Caco-2 (cell line): ENCODE results near the gene PLEKHA8. TPM values are rescaled to one million over a fixed set of nuclear protein-coding genes. Genes with fewer than 3 reads are reported as not detected.

Source experiments
- BruUV-seq: library from RNA; stranded (reverse); fragments of 400-500 nt; replicated peaks from 2 replicates; lab custom pipeline; 2021; lab: Mats Ljungman, UMichigan
- CTCF ChIA-PET: fragments of 300-600 bp; sonication (Branson Sonifier 250); formaldehyde crosslinking; loops from one replicate; lab custom pipeline; 2022; ENCODE audit warnings: antibody characterized with exemption; lab: Charles Lee
- POLR2A ChIA-PET: fragments of 300-600 bp; sonication (Branson Sonifier 250); formaldehyde crosslinking; loops from one replicate; lab custom pipeline; 2022; ENCODE audit warnings: antibody characterized with exemption; lab: Charles Lee
- DNase-seq, 2 experiments: peaks; one replicate each; pipeline versions ENCODE4 v3.0.0 to v3.0.0-alpha.2; 2020 to 2022
- H3K27me3 ChIP-seq: replicated peaks from 2 replicates; pipeline ENCODE4 v1.6.0; 2011; ENCODE audit warnings: low read length; ENCODE audit not compliant: control insufficient read depth, insufficient read depth
- H3K36me3 ChIP-seq: 2 replicates; pipeline ENCODE4 v1.5.1; 2011; ENCODE audit warnings: low read length; ENCODE audit not compliant: control insufficient read depth, insufficient read depth
- H3K4me1 ChIP-seq: fragments of 250-450 bp; sonication (Bioruptor Pico); 2 replicates; pipeline ENCODE4 v1.5.1; 2020; ENCODE audit warnings: mild to moderate bottlenecking
- H3K4me3 ChIP-seq: 2 replicates; pipeline ENCODE4 v1.5.1; 2011; ENCODE audit warnings: low read depth, mild to moderate bottlenecking, control low read depth, low read length
- H3K9me3 ChIP-seq: fragments of 250-450 bp; sonication (Bioruptor Pico); 2 replicates; pipeline ENCODE4 v1.5.1; 2020; ENCODE audit warnings: mild to moderate bottlenecking, moderate library complexity
- H3K27ac Mint-ChIP-seq: one replicate; pipeline ENCODE4 v1.8.0; 2022; ENCODE audit warnings: mixed read lengths; ENCODE audit not compliant: unreplicated experiment
- H3K27me3 Mint-ChIP-seq: one replicate; pipeline ENCODE4 v1.8.0; 2022; ENCODE audit warnings: mixed read lengths; ENCODE audit not compliant: insufficient read depth, unreplicated experiment
- H3K36me3 Mint-ChIP-seq: one replicate; pipeline ENCODE4 v1.8.0; 2022; ENCODE audit warnings: mild to moderate bottlenecking, mixed read lengths; ENCODE audit not compliant: insufficient read depth, unreplicated experiment
- H3K4me1 Mint-ChIP-seq: one replicate; pipeline ENCODE4 v1.8.0; 2022; ENCODE audit warnings: low read depth, mixed read lengths; ENCODE audit not compliant: unreplicated experiment
- H3K4me3 Mint-ChIP-seq: one replicate; pipeline ENCODE4 v1.8.0; 2022; ENCODE audit warnings: mild to moderate bottlenecking, moderate library complexity, mixed read lengths; ENCODE audit not compliant: unreplicated experiment
- H3K9me3 Mint-ChIP-seq: one replicate; pipeline ENCODE4 v1.8.0; 2022; ENCODE audit warnings: mixed read lengths; ENCODE audit not compliant: unreplicated experiment
- CTCF ChIP-seq, 2 experiments: fragments of 200-600 bp in 1 of 2; IDR thresholded peaks; 1 replicate in 1 of 2; 2 replicates in 1 of 2; pipeline versions ENCODE4 v1.5.1 to v1.8.0; 2011 to 2022; ENCODE audit warnings: antibody characterized with exemption in 1 of 2, control low read depth in 1 of 2, inconsistent platforms in 1 of 2, low read depth in 1 of 2, low read length in 1 of 2, mild to moderate bottlenecking in 1 of 2, moderate library complexity in 1 of 2; ENCODE audit not compliant: insufficient read depth in 1 of 2, severe bottlenecking in 1 of 2, unreplicated experiment in 1 of 2
- intact Hi-C: fragments of 100-400 bp; cut with micrococcal nuclease; formaldehyde crosslinking; loops from one replicate; pipeline ENCODE4 v1.10.0; 2022; ENCODE audit not compliant: unreplicated experiment
- total RNA-seq: library from RNA; stranded (reverse); gene quantifications from 2 replicates; pipeline ENCODE4 v1.2.3, GENCODE V29; 2022

PLEKHA8 gene
- total RNA-seq, 1 experiment from 2014 or later = 32.5 TPM

GRCh38 chr7:30034501-30034900, 6.3 kb downstream of the PLEKHA8 start:
- Histone ChIP-seq H3K36me3 (no peaks in the 10 kb centered on the region), H3K4me1 (peaks cover under 1% of the 10 kb centered on the region; the same call in 1 of the 2 replicates), H3K9me3 (no peaks in the 10 kb centered on the region), H3K27me3 (no peaks in the 10 kb centered on the region), H3K4me3 (no peak overlapping the region)
- H3K4me1 Mint-ChIP-seq = peaks cover 8% of the 10 kb centered on the region
- intact Hi-C loops = no loop called here
- POLR2A ChIA-PET = no interaction called here
- CTCF ChIA-PET = interaction anchor here (1.2 kb wide), 1 partner anchor 27 kb away, joined by 4 read pairs; no protein-coding TSS in a partner anchor
- peaks cover 13% of the 10 kb centered on the region for H3K36me3 Mint-ChIP-seq
- H3K27me3 Mint-ChIP-seq = no peaks in the 10 kb centered on the region
- H3K27ac Mint-ChIP-seq = no peak overlapping the region
- no peak for DNase-seq
- no peak overlapping the region for H3K4me3 Mint-ChIP-seq
- no peak for TF ChIP-seq CTCF (IDR thresholded peaks at IDR 0.05; ENCODE audit: insufficient read depth in 1 of 2, low read depth in 1 of 2, low read length in 1 of 2, severe bottlenecking in 1 of 2, unreplicated experiment in 1 of 2)
- H3K9me3 Mint-ChIP-seq = no peaks in the 10 kb centered on the region
- BruUV-seq = no TSS peak

GRCh38 chr7:30036220-30036619, 8.0 kb downstream of the PLEKHA8 start:
- Histone ChIP-seq H3K4me3 (no peak overlapping the region), H3K27me3 (no peaks in the 10 kb centered on the region), H3K36me3 (no peaks in the 10 kb centered on the region), H3K4me1 (peaks cover 18% of the 10 kb centered on the region), H3K9me3 (no peaks in the 10 kb centered on the region)
- no TSS peak for BruUV-seq
- Mint-ChIP-seq H3K36me3 (peaks cover 13% of the 10 kb centered on the region), H3K4me3 (no peak overlapping the region), H3K4me1 (peaks cover 25% of the 10 kb centered on the region), H3K9me3 (no peaks in the 10 kb centered on the region), H3K27me3 (no peaks in the 10 kb centered on the region), H3K27ac (no peak overlapping the region)
- ChIA-PET POLR2A (interaction anchor here (0.6 kb wide), 1 partner anchor 577 kb away, joined by 4 read pairs; no protein-coding TSS in a partner anchor), CTCF (no interaction called here)
- no peak for TF ChIP-seq CTCF (IDR thresholded peaks at IDR 0.05; ENCODE audit: insufficient read depth in 1 of 2, low read depth in 1 of 2, low read length in 1 of 2, severe bottlenecking in 1 of 2, unreplicated experiment in 1 of 2)
- DNase-seq = no peak
- intact Hi-C loops = no loop called here

- intact Hi-C loops = no loop called here
- Mint-ChIP-seq H3K27me3 (no peaks in the 10 kb centered on the region), H3K27ac (no peak overlapping the region), H3K4me3 (no peak overlapping the region), H3K4me1 (peaks cover 34% of the 10 kb centered on the region), H3K36me3 (peaks cover 19% of the 10 kb centered on the region), H3K9me3 (no peaks in the 10 kb centered on the region)
- TF ChIP-seq CTCF (IDR thresholded peaks at IDR 0.05; ENCODE audit: insufficient read depth in 1 of 2, low read depth in 1 of 2, low read length in 1 of 2, severe bottlenecking in 1 of 2, unreplicated experiment in 1 of 2) = no peak
- ChIA-PET CTCF (no interaction called here), POLR2A (no interaction called here)
- Histone ChIP-seq H3K4me1 (peaks cover 29% of the 10 kb centered on the region), H3K36me3 (no peaks in the 10 kb centered on the region), H3K27me3 (no peaks in the 10 kb centered on the region), H3K4me3 (no peak overlapping the region), H3K9me3 (no peaks in the 10 kb centered on the region)
- no peak for DNase-seq
- no TSS peak for BruUV-seq
These were observed 10.2 kb downstream of the PLEKHA8 start for GRCh38 chr7:30038196-30038980.
